ENCODE measurements around the gene ENTPD8. TPM values are rescaled to one million over a fixed set of nuclear protein-coding genes. Genes with fewer than 3 reads are reported as not detected.

The ENTPD8 gene
- total RNA-seq, 1 experiment from 2014 or later: 0.77 TPM

DNA sequence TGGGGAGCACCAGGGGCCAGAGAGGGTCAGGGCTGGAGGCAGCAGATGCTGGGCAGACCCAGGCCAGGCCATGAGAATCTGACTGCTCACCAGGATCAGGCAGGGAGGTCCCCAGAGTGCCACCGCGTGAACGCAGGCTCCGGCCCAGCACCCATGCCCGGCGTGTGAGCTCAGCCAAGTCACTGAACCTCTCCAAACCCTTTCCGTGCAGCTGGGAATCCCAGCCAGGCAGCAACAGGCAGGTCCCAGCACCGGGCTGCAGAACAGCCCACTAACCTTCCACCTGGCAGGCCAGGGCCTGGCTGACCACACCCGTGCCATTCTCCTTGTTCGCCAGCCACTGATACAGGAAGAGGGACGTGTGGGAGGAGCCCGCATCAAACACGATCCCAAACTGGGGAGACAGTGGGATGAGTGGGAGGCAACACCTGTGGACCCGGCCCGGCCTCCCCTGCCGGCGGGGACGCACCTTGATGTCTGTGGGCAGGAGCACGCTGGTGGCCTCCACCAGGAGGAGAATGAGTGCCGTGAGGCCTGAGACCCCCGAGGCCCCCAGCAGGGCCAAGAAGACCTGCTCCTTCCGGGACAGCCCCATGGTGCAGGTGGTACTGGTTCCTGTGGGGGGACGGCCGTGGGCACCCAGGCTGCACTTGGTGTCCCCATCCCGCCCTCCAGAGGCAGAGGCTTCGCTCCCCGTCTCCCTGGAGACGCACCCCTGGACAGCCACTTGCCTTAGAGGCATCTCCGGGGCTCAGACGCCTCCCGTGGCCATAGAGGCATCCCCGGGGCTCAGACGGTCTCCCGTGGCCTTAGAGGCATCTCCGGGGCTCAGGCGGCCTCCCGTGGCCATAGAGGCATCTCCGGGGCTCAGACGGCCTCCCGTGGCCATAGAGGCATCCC is 3.2 kb downstream of the ENTPD8 start:
- Histone ChIP-seq H3K23ac (ENCODE audit: insufficient read length, low read depth, low read length) (no peak overlapping the region), H4K20me1 (ENCODE audit: control insufficient read depth, insufficient read depth, insufficient read length) (no peaks in the 10 kb centered on the region), H3K9ac (ENCODE audit: extremely low read depth, insufficient read length, low read length) (no peak overlapping the region), H3K4ac (ENCODE audit: low read depth, low read length) (no peak overlapping the region), H2BK120ac (ENCODE audit: low read depth, low read length, poor library complexity, severe bottlenecking) (no peak overlapping the region), H3K79me1 (ENCODE audit: insufficient read depth, low read depth, low read length, poor library complexity, severe bottlenecking) (no peaks in the 10 kb centered on the region), H3K14ac (ENCODE audit: insufficient read depth, low read length) (no peak overlapping the region), H4K91ac (ENCODE audit: insufficient read length, low read depth, low read length) (no peak overlapping the region), H3K18ac (ENCODE audit: insufficient read length, low read depth, low read length) (no peak overlapping the region), H2BK20ac (ENCODE audit: low read depth, low read length, poor library complexity, severe bottlenecking) (no peak overlapping the region), H3K9me3 (ENCODE audit: control insufficient read depth, low read depth, low read length) (no peaks in the 10 kb centered on the region), H3K56ac (ENCODE audit: insufficient read length, low read depth, low read length) (no peak overlapping the region), H4K5ac (ENCODE audit: insufficient read length, low read depth, low read length) (no peak overlapping the region), H2BK12ac (ENCODE audit: insufficient read length, low read depth, low read length) (no peak overlapping the region), H3K4me1 (ENCODE audit: insufficient read depth, low read length) (no peaks in the 10 kb centered on the region), H2AFZ (ENCODE audit: low read length) (no peak overlapping the region), H3T11ph (ENCODE audit: low read length) (no peak overlapping the region), H3K27me3 (ENCODE audit: insufficient read depth, low read length) (no peaks in the 10 kb centered on the region), H2BK5ac (ENCODE audit: insufficient read length, low read length) (no peak overlapping the region), H3K79me2 (ENCODE audit: insufficient read depth, low read length) (no peaks in the 10 kb centered on the region), H2AK5ac (ENCODE audit: insufficient read length, low read length) (no peak overlapping the region), H2BK15ac (ENCODE audit: low read depth, low read length) (no peak overlapping the region), H3K23me2 (ENCODE audit: insufficient read length, low read depth, low read length, poor library complexity, severe bottlenecking) (no peaks in the 10 kb centered on the region), H3K27ac (ENCODE audit: insufficient read length, low read depth, low read length) (no peak overlapping the region), H4K8ac (replicated peaks; ENCODE audit: insufficient read length, low read depth, low read length) (no peak overlapping the region), H3K4me2 (ENCODE audit: insufficient read depth, insufficient read length, low read length) (no peak overlapping the region)
- H3K36me3 Mint-ChIP-seq (ENCODE audit: insufficient read depth in 1 of 3, low read depth in 3 of 3): no peaks in the 10 kb centered on the region
- no peak overlapping the region for H3K27ac Mint-ChIP-seq
- DNase-seq: no peak
- H3K4me3 Mint-ChIP-seq: no peak overlapping the region; a peak in 1 of 5 replicates
- WGBS (ENCODE audit: extremely low coverage, insufficient read length, low lambda C conversion rate): no CpG with 5 or more reads among the region's 40 CpGs
- TF ChIP-seq CTCF (conservative IDR thresholded peaks at IDR 0.05): no peak
- peaks cover 0 to 2% of the 10 kb centered on the region in 2 experiments; a peak in 2 of 4 replicates for H3K4me1 Mint-ChIP-seq
- H3K9me3 Mint-ChIP-seq: 0 out of 5 replicates have a peak, but pooled peaks cover 0 to 1% of the 10 kb centered on the region in 2 experiments
- H3K27me3 Mint-ChIP-seq (ENCODE audit: low read depth): peaks cover 12% of the 10 kb centered on the region

All from H9 (cell line).